Right lung (tissue), 5 donors: Measurements from ENCODE around the gene CCDC24. TPM values are rescaled to one million over a fixed set of nuclear protein-coding genes. Genes with fewer than 3 reads are reported as not detected.

Experiments
- DNase-seq, 2 donors: peaks; one replicate each; pipeline ENCODE4 v3.0.0-alpha.2; 2013
- polyA plus RNA-seq, 5 donors: library from polyadenylated mRNA; unstranded; fragments of 120-200 nt; gene quantifications; one replicate each; pipeline versions ENCODE4 v1.2.1 to v1.2.3, GENCODE V29; 2013; ENCODE audit warnings: inconsistent platforms in 1 of 5, low replicate concordance in 1 of 5; ENCODE audit not compliant: insufficient read length in 5 of 5, insufficient read depth in 1 of 5

CCDC24 gene
- polyA plus RNA-seq, 5 donors, result 10.6 to 16.9 (median 14.3) TPM

- no peak for DNase-seq
Observed at GRCh38 chr1:44021581-44022321, 30.4 kb downstream of the CCDC24 start.

- no peak for DNase-seq
Observed at GRCh38 chr1:44024031-44024902, 32.9 kb downstream of the CCDC24 start.

- DNase-seq, result no peak
Observed at GRCh38 chr1:44024903-44025525, 33.6 kb downstream of the CCDC24 start.

- DNase-seq, result no peak
Observed at GRCh38 chr1:44025816-44026215, 34.4 kb downstream of the CCDC24 start.

- no peak for DNase-seq
Observed at GRCh38 chr1:44027320-44027719, 35.9 kb downstream of the CCDC24 start.

GRCh38 chr1:44029260-44029910 lies 38.0 kb downstream of the CCDC24 start:
- no peak for DNase-seq

GRCh38 chr1:44029911-44030604 lies 38.7 kb downstream of the CCDC24 start:
- DNase-seq, result peak; percentile 83 to 89

GRCh38 chr1:44030605-44031251 lies 39.3 kb downstream of the CCDC24 start:
- DNase-seq, result peak; percentile 40 to 59

- DNase-seq, result peak; percentile 82 to 85
Observed at GRCh38 chr1:44031252-44032169, 40.1 kb downstream of the CCDC24 start, which contains the start of gene SLC6A9. Gene SLC6A9, minus strand, starts transcription at chr1:44031462. Its CDS starts 7,185 bp downstream, at chr1:44024277.

- no peak for DNase-seq
Observed at GRCh38 chr1:44032170-44032790, 40.9 kb downstream of the CCDC24 start.

- DNase-seq, result no peak
Observed at GRCh38 chr1:44033041-44033575, 41.7 kb downstream of the CCDC24 start.

GRCh38 chr1:44033756-44034155 lies 42.4 kb downstream of the CCDC24 start:
- no peak for DNase-seq

- DNase-seq, result no peak
Observed at GRCh38 chr1:44034423-44034822, 43.0 kb downstream of the CCDC24 start.

GRCh38 chr1:44034976-44035716 lies 43.7 kb downstream of the CCDC24 start:
- no peak for DNase-seq

GRCh38 chr1:44035726-44036408 lies 44.5 kb downstream of the CCDC24 start:
- no peak for DNase-seq

- DNase-seq, result peak; percentile 55 to 67
Observed at GRCh38 chr1:44036409-44037139, 45.2 kb downstream of the CCDC24 start.

- no peak for DNase-seq
Observed at GRCh38 chr1:44037154-44037553, 45.8 kb downstream of the CCDC24 start.
